ENCODE data around the gene ZBTB2. TPM values are rescaled to one million over a fixed set of nuclear protein-coding genes. Genes with fewer than 3 reads are reported as not detected.

The ZBTB2 gene
- total RNA-seq, 1 donor from 2014 or later, result 14.0 TPM

DNA sequence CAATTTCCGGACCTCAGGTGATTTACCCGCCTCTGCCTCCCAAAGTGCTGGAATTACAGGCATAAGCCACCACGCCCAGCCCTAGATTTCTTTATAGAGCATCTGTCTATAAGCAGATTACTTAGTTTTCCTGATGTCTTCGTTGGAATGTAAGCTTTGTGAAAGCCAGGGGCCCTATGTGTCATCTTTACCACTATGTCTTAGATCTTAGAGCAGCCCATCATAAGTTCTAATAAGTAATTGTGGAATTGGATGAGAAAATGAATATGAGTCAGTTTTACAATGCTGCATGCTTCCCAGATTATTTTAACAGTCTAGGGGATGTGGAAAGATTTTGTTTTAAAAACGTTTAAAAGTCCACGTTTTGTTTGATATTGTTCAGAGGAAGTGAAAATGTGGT is 9.1 kb upstream of the ZBTB2 start:
- no peaks in the 10 kb centered on the region for H3K36me3 ChIP-seq (ENCODE audit: control insufficient read depth, insufficient read depth, low read length)
- TF ChIP-seq, protein P1, sequence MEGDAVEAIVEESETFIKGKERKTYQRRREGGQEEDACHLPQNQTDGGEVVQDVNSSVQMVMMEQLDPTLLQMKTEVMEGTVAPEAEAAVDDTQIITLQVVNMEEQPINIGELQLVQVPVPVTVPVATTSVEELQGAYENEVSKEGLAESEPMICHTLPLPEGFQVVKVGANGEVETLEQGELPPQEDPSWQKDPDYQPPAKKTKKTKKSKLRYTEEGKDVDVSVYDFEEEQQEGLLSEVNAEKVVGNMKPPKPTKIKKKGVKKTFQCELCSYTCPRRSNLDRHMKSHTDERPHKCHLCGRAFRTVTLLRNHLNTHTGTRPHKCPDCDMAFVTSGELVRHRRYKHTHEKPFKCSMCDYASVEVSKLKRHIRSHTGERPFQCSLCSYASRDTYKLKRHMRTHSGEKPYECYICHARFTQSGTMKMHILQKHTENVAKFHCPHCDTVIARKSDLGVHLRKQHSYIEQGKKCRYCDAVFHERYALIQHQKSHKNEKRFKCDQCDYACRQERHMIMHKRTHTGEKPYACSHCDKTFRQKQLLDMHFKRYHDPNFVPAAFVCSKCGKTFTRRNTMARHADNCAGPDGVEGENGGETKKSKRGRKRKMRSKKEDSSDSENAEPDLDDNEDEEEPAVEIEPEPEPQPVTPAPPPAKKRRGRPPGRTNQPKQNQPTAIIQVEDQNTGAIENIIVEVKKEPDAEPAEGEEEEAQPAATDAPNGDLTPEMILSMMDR (IDR thresholded peaks at IDR 0.05; ENCODE audit: insufficient read depth, low read length, poor library complexity, severe bottlenecking), result no peak
- no peak for DNase-seq (ENCODE audit: low read depth)
- H3K4me3 ChIP-seq (ENCODE audit: low read depth, low read length), result no peak overlapping the region
- no peaks in the 10 kb centered on the region for H3K27me3 ChIP-seq (ENCODE audit: control insufficient read depth, insufficient read depth, low read length)

DNA sequence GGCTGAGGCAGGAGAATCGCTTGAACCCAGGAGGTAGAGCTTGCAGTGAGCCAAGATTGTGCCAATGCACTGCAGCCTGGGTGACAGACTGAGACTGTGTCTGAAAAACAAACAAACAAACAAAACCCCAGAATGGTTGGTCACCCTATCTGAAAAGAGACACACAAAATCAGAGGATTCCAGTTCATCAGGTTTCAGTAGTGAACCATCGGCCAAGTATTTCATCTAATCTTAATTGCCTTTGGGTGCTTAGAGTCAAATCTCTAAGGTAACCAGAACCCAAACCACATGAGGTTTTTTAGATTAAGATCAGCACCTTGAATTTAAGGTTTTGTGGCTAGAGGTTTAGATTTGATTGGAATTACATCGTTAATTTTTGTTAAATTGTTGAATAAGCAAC is 8.3 kb upstream of the ZBTB2 start:
- no peak for DNase-seq (ENCODE audit: low read depth)
- no peak overlapping the region for H3K4me3 ChIP-seq (ENCODE audit: low read depth, low read length)
- no peaks in the 10 kb centered on the region for H3K27me3 ChIP-seq (ENCODE audit: control insufficient read depth, insufficient read depth, low read length)
- H3K36me3 ChIP-seq (ENCODE audit: control insufficient read depth, insufficient read depth, low read length), result no peaks in the 10 kb centered on the region
- TF ChIP-seq, protein P1 (IDR thresholded peaks at IDR 0.05; ENCODE audit: insufficient read depth, low read length, poor library complexity, severe bottlenecking), result no peak

DNA sequence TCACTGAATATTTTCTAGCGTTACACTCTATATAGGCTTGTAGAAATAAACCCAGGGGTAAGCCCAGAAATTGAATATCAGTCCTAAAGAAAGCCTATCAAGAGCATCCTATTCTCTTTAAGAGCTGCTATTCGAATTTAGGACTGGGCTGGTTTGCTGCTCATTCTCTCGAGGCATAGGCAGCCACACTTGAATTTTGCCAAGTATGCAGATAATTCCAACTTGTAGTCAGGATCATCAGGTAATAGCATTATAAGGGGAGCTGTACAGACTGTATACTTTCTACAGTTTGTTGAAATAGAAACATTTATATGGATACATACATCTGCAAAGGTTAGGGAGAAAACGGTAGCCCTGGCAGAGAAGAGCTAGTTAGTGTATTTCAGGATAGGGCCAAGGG is 2.1 kb upstream of the ZBTB2 start:
- no peak for DNase-seq (ENCODE audit: low read depth)
- Histone ChIP-seq H3K4me3 (ENCODE audit: low read depth, low read length) (no peak overlapping the region), H3K36me3 (ENCODE audit: control insufficient read depth, insufficient read depth, low read length) (no peaks in the 10 kb centered on the region), H3K27me3 (ENCODE audit: control insufficient read depth, insufficient read depth, low read length) (no peaks in the 10 kb centered on the region)
- TF ChIP-seq, protein P1 (IDR thresholded peaks at IDR 0.05; ENCODE audit: insufficient read depth, low read length, poor library complexity, severe bottlenecking), result no peak

DNA sequence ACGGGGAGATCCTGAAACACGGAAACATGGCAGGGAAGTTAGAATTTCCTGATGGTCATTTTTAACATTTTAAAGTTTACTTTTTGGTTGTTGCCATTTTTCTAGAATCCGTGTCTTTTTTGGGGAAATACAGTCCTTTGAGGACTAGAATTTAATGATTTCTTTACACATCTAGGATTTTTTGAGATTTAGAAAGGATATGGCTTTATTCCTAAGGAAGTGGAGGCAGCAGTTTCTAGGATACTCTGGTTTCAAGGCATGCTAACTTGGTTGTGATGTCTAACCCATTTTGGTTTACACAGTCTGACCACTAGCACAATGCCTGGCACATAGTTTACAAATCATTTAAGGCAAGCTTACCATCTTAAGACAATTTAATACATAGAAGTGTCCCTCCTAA is 1.1 kb upstream of the ZBTB2 start:
- Histone ChIP-seq H3K4me3 (ENCODE audit: low read depth, low read length) (peak overlapping the region; percentile 99), H3K36me3 (ENCODE audit: control insufficient read depth, insufficient read depth, low read length) (no peaks in the 10 kb centered on the region), H3K27me3 (ENCODE audit: control insufficient read depth, insufficient read depth, low read length) (no peaks in the 10 kb centered on the region)
- TF ChIP-seq, protein P1 (IDR thresholded peaks at IDR 0.05; ENCODE audit: insufficient read depth, low read length, poor library complexity, severe bottlenecking), result no peak
- no peak for DNase-seq (ENCODE audit: low read depth)

DNA sequence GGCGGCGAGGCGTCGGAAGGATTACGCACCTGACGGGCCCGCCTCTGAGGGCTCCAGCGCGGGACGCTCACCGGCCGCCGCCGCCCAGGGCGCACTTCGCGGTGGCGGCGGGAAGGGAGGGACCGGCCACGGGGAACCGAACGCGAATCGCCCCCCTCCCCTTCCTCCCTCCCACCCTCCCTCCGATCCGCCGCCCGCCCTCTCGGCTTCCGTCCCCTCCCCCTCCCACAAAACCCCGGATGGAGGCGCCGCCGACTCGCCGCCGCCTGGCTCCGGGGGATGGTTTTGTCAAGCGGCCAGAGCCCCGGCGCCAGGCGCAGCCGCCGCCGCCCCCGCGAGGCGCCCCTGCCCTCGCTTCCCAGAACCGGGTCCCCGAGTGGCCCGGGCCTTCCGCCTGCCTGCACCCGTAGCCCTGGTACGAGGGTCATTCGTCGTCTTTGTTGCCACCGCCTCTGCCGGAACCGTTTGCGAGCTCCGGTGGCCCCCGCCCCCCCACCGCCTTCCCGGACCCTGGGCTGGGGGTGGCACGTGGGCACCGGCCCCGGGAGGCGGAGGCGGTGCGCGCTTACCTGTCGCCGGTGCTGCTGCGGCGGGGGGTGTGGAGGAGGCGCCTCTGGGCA is 398 bp downstream of the ZBTB2 start:
- H3K4me3 ChIP-seq (ENCODE audit: low read depth, low read length), result peak overlapping the region; percentile 99
- no peaks in the 10 kb centered on the region for H3K27me3 ChIP-seq (ENCODE audit: control insufficient read depth, insufficient read depth, low read length)
- TF ChIP-seq, protein P1 (IDR thresholded peaks at IDR 0.05; ENCODE audit: insufficient read depth, low read length, poor library complexity, severe bottlenecking), result no peak
- no peaks in the 10 kb centered on the region for H3K36me3 ChIP-seq (ENCODE audit: control insufficient read depth, insufficient read depth, low read length)
- no peak for DNase-seq (ENCODE audit: low read depth)

DNA sequence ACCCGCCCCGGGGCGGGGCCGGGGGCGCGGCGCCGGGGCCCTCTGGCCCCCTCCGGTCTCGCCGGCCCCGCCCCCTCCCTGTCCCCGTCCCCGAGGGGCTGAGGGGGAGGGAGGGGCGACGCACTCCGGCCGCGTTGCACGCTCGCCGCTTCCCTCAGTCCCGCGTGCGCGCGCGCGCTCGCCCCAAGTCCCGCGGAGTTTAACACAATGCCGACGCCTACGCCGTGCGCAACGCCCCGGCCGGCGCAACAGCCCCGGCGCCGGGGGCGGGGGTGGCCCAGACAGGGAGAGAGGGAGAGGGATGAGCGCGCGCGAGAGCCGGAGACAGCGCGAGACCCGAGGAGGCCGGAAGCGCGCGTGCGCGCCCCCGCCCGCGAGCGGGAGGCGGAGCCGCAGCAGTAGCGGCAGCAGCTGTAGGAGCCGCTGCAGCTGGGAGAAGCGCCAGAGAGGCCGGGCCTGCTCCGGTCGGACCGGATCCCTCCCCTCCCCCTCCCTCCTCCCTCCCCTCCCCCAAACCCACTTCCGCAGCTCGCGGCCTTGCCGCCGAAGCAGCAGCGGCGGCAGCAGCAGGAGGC is 996 bp downstream of the ZBTB2 start:
- no peaks in the 10 kb centered on the region for H3K27me3 ChIP-seq (ENCODE audit: control insufficient read depth, insufficient read depth, low read length)
- no peaks in the 10 kb centered on the region for H3K36me3 ChIP-seq (ENCODE audit: control insufficient read depth, insufficient read depth, low read length)
- H3K4me3 ChIP-seq (ENCODE audit: low read depth, low read length), result peak overlapping the region; percentile 99
- peak; percentile 85 for DNase-seq (ENCODE audit: low read depth)
- TF ChIP-seq, protein P1 (IDR thresholded peaks at IDR 0.05; ENCODE audit: insufficient read depth, low read length, poor library complexity, severe bottlenecking), result no peak

Data from kidney epithelial cell (primary cell).